ENCODE measurements around the gene LBHD1.

LBHD1 gene

DNA sequence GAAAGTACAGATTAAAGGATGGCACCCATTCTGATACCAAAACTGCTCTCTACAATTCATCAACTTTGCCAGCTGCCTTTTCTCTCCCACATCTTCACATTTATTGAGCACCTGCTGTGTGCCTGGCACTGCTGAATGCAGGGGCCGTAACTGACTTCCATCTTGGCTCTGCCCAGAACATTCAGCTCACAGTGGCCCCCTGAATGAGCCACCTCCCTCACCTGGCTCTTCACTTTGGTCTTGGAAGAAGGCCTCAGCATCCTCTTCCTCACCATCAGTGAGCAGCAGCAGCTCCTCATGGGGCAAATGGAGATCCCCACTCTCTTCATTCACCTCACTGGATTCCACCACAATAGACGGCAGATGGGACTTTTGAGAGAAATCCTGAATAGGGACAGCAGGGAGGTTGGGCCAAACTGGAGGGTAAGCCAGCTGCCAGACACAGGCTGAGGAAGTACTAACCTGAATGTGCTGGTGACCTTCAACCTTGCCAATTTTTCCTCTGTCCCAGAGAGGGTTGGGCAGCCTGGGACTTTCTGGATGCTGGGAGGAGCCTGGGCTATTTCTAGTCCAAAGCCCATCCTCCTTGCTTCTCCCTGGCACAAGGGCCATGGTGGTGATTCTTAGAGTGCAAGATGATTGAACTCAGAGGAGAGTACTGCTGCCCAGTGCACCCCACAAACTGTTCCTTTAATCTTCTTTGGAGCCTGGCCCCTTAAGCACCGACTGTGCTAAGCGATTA lies 2.5 kb downstream of the LBHD1 start:
- Histone ChIP-seq H3K4me3 (ENCODE audit: low read length, poor library complexity, severe bottlenecking) (no peak overlapping the region), H3K9ac (ENCODE audit: low read depth, low read length, poor library complexity, severe bottlenecking) (peak overlapping the region; percentile 91), H2AFZ (ENCODE audit: low read length) (no peak overlapping the region), H3K9me2 (replicated peaks; ENCODE audit: low read depth, low read length) (no peaks in the 10 kb centered on the region), H3F3A (ENCODE audit: low read depth) (peaks cover 3% of the 10 kb centered on the region; the same call in 1 of the 2 replicates), H4K20me1 (ENCODE audit: insufficient read depth, low read length, poor library complexity, severe bottlenecking) (peaks cover 27% of the 10 kb centered on the region), H3K27me3 (ENCODE audit: insufficient read depth, low read length, poor library complexity, severe bottlenecking) (no peaks in the 10 kb centered on the region), H3K36me3 (ENCODE audit: insufficient read depth, low read length) (no peaks in the 10 kb centered on the region; the same call in 1 of the 2 replicates), H3K4me1 (ENCODE audit: insufficient read depth, low read length, poor library complexity, severe bottlenecking) (peaks cover 52% of the 10 kb centered on the region), H3K9me3 (ENCODE audit: insufficient read depth, low read depth, low read length) (no peaks in the 10 kb centered on the region), H3K4me2 (ENCODE audit: low read depth, low read length, poor library complexity, severe bottlenecking) (peak overlapping the region; percentile 87), H3K79me2 (ENCODE audit: insufficient read depth, low read length) (peaks cover 77% of the 10 kb centered on the region)
- TF ChIP-seq, protein P1, sequence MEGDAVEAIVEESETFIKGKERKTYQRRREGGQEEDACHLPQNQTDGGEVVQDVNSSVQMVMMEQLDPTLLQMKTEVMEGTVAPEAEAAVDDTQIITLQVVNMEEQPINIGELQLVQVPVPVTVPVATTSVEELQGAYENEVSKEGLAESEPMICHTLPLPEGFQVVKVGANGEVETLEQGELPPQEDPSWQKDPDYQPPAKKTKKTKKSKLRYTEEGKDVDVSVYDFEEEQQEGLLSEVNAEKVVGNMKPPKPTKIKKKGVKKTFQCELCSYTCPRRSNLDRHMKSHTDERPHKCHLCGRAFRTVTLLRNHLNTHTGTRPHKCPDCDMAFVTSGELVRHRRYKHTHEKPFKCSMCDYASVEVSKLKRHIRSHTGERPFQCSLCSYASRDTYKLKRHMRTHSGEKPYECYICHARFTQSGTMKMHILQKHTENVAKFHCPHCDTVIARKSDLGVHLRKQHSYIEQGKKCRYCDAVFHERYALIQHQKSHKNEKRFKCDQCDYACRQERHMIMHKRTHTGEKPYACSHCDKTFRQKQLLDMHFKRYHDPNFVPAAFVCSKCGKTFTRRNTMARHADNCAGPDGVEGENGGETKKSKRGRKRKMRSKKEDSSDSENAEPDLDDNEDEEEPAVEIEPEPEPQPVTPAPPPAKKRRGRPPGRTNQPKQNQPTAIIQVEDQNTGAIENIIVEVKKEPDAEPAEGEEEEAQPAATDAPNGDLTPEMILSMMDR (conservative IDR thresholded peaks at IDR 0.05; ENCODE audit: low read length): no peak
- TF ChIP-seq EZH2phosphoT487 (IDR thresholded peaks at IDR 0.05; ENCODE audit: borderline replicate concordance): no peak

GRCh38 chr11:62667460-62667859 lies 4.6 kb downstream of the LBHD1 start:
- peak overlapping the region; percentile 79 for H3K4me2 ChIP-seq (ENCODE audit: low read depth, low read length, poor library complexity, severe bottlenecking)
- H3K27me3 ChIP-seq (ENCODE audit: insufficient read depth, low read length, poor library complexity, severe bottlenecking): no peaks in the 10 kb centered on the region
- peak overlapping the region; percentile 89 for H3K9ac ChIP-seq (ENCODE audit: low read depth, low read length, poor library complexity, severe bottlenecking)
- peaks cover 5% of the 10 kb centered on the region; the same call in 1 of the 2 replicates for H3F3A ChIP-seq (ENCODE audit: low read depth)
- H3K9me2 ChIP-seq (replicated peaks; ENCODE audit: low read depth, low read length): no peaks in the 10 kb centered on the region
- no peak overlapping the region for H3K4me3 ChIP-seq (ENCODE audit: low read length, poor library complexity, severe bottlenecking)
- peaks cover 44% of the 10 kb centered on the region for H3K4me1 ChIP-seq (ENCODE audit: insufficient read depth, low read length, poor library complexity, severe bottlenecking)
- no peak overlapping the region for H2AFZ ChIP-seq (ENCODE audit: low read length)
- H3K36me3 ChIP-seq (ENCODE audit: insufficient read depth, low read length): peaks cover 5% of the 10 kb centered on the region; the same call in 1 of the 2 replicates
- H3K79me2 ChIP-seq (ENCODE audit: insufficient read depth, low read length): peaks cover 74% of the 10 kb centered on the region
- H4K20me1 ChIP-seq (ENCODE audit: insufficient read depth, low read length, poor library complexity, severe bottlenecking): peaks cover 21% of the 10 kb centered on the region
- TF ChIP-seq EZH2phosphoT487 (IDR thresholded peaks at IDR 0.05; ENCODE audit: borderline replicate concordance): no peak
- TF ChIP-seq, protein P1 (conservative IDR thresholded peaks at IDR 0.05; ENCODE audit: low read length): no peak
- H3K9me3 ChIP-seq (ENCODE audit: insufficient read depth, low read depth, low read length): no peaks in the 10 kb centered on the region

- Histone ChIP-seq H4K20me1 (ENCODE audit: insufficient read depth, low read length, poor library complexity, severe bottlenecking) (peaks cover 20% of the 10 kb centered on the region), H3K4me1 (ENCODE audit: insufficient read depth, low read length, poor library complexity, severe bottlenecking) (peaks cover 43% of the 10 kb centered on the region), H3K4me2 (ENCODE audit: low read depth, low read length, poor library complexity, severe bottlenecking) (peak overlapping the region; percentile 79), H2AFZ (ENCODE audit: low read length) (no peak overlapping the region), H3K4me3 (ENCODE audit: low read length, poor library complexity, severe bottlenecking) (peak overlapping the region; percentile 98), H3F3A (ENCODE audit: low read depth) (peaks cover 8% of the 10 kb centered on the region; the same call in 1 of the 2 replicates), H3K79me2 (ENCODE audit: insufficient read depth, low read length) (peaks cover 71% of the 10 kb centered on the region), H3K9me2 (replicated peaks; ENCODE audit: low read depth, low read length) (no peaks in the 10 kb centered on the region), H3K27me3 (ENCODE audit: insufficient read depth, low read length, poor library complexity, severe bottlenecking) (no peaks in the 10 kb centered on the region), H3K9me3 (ENCODE audit: insufficient read depth, low read depth, low read length) (no peaks in the 10 kb centered on the region), H3K9ac (ENCODE audit: low read depth, low read length, poor library complexity, severe bottlenecking) (peak overlapping the region; percentile 89), H3K36me3 (ENCODE audit: insufficient read depth, low read length) (peaks cover 5% of the 10 kb centered on the region; the same call in 1 of the 2 replicates)
- TF ChIP-seq, protein P1 (conservative IDR thresholded peaks at IDR 0.05; ENCODE audit: low read length): no peak
- no peak for TF ChIP-seq EZH2phosphoT487 (IDR thresholded peaks at IDR 0.05; ENCODE audit: borderline replicate concordance)
These were observed 5.7 kb downstream of the LBHD1 start for GRCh38 chr11:62666259-62666926.

Data from Loucy (cell line).